D341Med (cell line): ENCODE data around the gene CCDC186.
A peak's percentile ranks its signal among the peaks of the same experiment; 100 is the strongest.

Experiments used
- DNase-seq: peaks from one replicate; pipeline ENCODE4 v3.0.0; 2012; ENCODE audit warnings: low spot score

The CCDC186 gene

DNA sequence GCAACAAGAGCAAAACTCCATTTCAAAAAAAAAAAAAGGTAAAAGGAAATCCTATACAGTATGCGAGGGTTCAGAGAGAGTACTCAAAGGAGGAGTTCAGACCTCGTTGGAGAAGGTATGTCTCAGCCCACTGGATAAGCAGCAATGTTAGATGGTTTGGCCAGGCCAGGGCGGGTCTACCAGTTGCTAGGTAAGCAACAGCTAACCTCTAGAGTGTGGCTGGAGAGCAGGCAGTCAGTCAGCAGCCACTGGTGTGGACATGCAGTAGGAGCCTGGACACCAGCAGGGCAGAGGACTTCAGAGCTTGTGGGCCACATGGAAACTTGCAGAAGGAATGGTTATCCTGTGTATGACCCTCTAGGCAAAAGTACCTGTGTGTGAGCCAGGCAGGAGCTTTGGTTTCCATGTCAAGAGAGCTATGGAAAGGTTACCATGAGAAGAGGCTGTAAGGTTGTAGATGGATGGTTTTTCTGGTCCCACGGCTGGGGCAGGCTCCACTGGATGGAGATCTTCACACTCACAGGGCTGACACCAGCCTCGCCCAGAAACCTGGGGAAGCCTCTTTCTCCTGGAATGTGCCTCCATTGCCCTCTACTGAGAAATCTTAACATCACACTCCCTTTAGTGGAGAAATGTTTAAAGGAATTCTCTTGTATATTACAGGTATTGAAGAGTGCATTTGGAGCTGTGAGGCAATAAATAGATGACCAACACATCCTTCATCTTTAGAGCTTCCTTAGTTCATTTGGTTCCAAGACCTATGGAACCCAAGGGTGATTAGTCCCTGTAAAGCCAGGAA, 63.6 kb downstream of the CCDC186 start:
- DNase-seq: no peak

DNA sequence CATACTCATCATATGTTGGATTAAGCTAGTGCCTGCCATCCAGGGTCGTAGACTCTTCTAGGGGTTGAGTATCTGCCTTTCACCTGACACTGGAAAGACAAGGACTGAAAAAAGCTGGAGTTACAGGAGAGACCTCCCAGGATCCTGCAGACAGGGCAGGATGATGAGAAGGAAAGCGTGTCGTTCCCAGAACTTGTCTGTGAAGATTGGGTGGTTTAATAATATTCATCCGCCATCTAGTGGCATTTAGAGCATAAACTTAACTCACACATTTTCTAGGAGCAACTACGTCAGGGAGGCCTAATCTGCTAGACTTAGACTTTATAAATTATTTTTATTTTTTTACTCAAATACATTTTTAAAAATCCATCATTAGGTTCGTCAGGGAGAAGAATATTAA, 70.7 kb downstream of the CCDC186 start:
- peak; percentile 42 for DNase-seq

DNA sequence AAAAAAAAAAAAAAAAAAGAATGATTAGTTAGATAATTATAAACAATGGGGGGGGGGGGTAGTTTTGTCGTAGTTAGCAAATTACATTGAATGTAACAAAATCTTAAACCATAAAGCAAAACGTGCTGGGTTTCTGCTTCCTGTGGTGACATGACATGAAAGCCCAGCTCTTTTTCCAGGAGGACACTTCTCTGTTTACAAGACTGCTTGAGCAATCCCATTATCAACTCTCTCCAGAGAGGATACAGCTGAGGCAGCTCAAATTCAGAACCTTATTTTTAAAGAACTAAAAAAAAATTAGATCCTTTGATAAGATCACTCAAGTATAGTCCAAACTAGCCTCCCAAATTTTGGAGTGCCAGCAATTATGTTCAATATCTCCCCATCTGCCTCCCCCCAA, 71.7 kb downstream of the CCDC186 start:
- DNase-seq: no peak

DNA sequence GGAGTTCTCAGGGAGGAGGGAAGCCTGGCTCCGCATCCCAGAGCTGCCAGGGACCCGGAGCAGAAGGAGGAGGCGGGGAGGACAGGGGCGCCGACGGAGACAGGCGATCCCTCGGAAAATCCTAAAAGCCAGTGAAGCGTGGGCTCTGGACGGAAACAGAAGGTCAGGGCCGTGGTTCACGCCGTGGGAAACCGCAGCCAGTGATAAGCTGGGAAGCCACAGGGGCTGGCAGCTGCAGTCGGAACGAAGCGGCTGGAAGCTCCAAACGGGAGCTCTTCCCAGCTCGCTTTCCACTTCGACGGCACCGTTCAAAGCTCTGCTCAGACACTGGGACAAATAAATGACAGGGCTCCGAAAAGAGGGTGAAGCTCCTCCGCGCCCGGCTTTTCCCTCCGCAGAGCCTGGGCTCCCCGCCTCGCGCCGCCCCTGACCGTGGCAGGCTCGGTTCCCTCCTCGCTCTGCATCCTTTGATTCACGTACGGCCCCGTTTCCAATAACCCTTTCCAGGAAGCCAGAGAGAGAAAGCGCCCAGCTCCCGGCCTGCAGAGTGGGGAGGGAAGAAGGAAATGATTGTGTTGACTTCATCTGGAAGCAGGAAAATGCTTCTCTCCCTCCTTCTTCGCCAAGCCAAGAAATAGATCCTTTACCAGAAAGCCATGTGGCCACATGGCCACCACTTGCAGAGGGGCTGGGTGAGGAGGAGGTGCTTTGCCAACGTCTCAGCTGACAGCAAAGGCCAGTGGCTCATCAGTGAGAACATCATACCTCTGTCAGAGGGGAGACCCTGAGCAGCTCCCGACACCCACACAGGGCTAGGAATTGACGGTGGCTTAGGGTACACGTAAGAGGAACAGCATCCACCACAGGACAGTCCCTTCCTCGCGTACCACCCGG, 72.9 kb downstream of the CCDC186 start:
- peak; percentile 26 for DNase-seq

DNA sequence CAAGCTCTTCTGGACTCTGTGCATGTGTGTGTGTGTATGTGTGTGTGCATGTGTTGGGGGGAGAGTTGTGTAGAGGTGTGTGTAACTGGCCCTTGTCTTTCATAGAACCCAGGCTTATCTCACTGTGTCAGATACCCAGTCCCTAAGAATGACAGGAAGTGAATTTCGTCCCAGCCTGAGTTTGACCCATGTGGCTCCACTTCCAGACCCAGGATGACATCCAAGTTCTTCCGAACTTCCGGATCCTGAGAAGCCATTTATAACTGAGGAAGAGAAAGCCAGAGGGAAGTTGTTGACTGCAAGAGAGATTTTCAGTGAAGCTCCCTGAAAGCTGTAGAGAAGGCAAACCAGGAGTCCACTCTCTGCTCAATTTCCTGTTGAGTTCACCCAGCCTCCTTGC, 77.1 kb downstream of the CCDC186 start:
- no peak for DNase-seq

DNA sequence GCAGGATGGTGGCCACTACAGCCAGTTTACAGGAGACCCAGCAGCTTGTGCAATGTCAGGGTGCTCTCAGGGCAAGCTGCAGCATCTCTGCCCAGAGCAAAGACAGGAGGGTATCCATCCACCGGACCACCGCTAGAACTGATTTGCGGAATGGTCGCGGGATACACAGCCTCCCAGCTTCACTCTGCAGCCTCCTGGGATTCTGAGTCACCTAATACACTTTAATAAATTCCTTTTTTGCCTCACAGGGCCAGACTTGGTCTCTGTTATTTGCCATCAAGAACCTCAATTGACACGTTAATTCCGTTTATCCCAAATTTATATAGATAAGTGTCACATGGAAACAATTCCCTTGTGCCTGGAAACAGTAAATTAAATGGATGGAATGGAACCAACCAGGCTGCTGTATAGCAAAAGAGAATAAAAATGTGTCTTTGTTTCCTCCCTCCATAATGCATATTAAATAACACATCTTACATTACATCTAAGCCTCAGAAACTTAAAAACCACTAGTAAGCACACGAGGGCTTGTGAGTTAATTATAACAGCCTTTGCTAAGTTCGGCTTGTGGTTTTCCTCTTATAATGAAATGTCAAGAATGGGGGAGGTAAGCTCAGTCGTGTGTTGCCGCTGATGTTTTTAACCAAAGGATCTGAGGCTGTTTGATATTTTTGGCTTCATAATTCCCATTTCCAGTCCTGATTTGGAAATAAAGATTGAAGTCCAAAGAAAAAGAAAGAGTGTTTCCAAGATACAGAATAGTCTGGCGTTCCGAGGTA, 78.3 kb downstream of the CCDC186 start:
- DNase-seq: no peak

DNA sequence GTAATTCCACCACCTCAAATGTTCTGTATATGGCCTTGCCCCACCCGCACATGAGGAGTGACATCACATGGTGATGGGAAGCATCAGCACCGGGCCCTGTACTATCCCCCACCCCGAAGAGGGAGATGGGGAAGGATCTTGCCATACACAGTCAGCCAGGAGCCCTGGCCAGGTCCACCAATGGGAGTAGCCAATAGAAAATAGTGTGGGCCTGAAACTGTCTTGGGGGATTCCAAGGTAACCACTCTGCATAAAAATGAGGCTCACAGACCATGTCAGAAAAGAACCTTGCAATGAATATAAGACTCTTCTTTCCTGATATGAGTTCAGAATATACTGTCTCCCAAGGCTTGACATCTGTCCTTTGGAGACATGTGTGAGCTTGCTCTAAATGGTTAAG, 79.2 kb downstream of the CCDC186 start:
- no peak for DNase-seq

DNA sequence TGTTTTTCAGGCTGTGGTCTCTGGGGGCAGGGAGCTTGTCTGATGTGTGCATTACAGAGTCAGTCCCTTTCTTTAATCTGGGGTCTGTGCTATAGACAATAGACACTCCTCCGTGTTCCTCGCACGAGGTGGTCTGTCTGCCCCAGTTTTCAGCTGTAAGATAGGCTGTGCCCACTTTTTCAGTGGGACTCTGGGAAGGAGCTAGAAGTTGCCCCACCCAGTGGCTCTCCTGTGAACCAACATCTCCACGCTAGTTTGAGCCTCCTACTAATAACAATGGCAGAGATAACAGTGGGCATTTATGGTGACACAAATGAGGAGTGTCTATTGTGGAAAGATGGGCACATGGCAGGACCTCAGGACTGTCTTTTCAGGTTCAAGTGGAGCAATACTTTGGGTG, 86.3 kb downstream of the CCDC186 start:
- DNase-seq: no peak

DNA sequence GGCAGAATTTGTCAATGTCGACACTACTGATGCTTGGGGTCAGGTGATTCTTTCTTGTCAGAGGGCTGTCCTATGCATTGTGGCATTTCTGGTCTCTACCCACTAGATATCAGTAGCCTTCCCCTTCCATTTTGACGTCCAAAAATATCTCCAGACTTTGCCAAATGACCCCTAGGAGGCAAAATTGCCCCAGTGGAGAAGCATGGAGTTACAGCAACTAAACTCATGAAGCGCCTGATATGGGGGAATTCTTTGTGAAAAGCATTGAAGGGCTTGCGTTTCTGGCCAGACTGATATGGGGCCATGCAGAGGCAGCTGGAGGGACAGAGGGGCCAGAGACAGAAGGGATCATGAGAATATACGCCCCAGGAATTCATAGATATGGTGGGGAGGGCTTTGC, 86.7 kb downstream of the CCDC186 start:
- no peak for DNase-seq

DNA sequence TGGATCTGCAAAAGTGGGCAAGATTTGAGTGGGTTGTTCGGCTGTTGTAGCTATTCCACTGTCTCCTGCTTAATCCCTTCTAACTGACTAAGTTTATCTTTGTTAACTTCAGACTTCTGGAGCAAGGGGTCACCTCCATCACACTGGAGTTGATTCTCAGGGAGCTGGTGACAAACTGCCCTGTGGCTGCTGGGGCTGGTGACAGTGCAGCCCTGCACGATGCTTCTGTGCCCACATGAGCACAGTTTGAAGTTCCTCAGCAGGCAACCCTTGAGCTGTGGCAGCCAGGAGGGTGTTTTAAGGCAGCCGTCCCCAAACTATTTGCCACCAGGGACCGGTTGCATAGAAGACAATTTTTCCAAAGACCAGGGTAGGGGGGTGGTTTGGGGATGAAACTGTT, 89.8 kb downstream of the CCDC186 start:
- no peak for DNase-seq

DNA sequence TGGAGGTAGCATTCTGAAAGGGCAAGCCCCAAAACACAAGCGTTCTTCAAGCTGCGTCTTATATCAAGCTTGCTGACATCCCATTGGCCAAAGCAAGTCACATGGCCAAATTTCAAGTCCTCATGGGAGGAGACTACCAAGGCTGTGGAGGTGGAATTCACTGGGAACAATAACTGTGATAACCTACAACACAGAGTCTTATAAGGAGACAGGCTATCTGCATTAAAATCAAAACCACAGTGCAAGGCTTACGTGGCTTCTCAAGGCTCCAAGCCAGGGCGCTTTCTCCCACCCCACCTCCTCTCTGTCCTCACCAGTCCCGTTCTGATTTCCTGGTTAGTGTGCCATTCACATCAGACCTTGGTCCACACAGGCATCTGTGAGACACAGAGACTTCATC, 91.0 kb downstream of the CCDC186 start:
- no peak for DNase-seq

DNA sequence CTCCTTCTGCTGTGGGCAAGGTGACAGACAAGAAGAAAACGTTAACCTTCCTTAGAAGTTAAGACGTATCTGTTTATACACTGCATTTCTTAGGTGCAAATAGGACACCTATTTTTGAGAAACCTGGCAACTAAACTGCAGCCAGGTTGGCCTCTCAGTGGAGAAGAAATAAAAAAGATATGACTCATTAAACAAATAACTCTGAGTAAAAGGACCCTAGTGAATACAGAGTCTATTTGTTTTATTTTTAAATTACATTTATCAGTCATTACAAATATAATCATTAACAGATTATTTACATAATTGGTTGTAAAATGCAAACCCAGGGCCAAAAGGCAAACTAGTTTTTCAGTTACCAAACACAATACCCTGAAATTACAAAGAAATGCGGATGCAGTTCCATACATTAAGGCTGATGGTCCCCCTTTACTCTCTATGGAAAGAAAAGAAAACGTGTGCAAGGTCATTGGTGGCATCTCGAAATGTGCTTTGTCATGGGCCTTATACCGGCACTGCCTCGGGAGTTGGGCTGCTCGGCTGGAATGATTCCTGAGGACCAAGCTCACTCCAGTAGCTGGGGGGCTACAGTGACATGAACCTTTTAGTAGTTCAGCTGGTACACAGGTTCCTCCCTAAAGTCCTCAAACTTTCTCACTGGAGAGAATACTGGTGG, 92.0 kb downstream of the CCDC186 start:
- DNase-seq: no peak

DNA sequence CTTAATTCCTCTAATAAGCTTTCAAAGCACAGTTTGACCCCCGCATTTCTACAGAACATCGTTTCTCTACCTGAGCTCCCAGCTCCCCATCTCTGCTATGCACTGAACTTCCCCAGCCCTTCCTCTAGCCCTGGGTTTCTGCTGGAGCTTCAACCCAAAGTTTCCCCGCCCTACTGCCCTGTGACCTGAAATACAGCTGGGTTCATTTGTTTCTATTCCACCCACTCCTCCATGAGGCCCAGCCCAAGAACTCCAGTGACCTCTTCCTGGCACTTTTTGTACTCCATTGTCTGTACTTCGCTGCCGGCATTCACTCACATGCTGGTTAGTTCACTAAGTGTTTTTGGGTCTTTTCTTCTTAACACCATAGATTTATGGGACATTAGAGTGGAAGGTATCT, 94.6 kb downstream of the CCDC186 start:
- DNase-seq: no peak

DNA sequence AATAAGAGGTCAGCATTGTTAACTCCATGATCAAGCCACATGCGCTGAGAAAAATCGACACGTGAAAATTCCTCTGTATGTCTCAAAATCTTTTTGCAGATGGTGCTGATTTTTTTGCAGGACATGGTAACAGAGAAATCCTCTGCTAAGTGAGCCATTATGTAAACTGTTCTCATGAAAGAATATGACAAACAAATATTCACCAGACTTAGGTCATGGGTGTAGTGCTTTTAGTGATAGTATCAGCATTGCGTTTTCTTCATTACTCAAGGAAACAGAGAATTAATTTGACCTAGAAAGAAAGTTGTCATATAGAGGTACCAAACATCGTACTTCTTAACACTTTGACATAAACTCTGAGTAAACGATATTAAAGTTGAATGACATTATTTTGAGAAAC, 95.7 kb downstream of the CCDC186 start:
- DNase-seq: no peak

DNA sequence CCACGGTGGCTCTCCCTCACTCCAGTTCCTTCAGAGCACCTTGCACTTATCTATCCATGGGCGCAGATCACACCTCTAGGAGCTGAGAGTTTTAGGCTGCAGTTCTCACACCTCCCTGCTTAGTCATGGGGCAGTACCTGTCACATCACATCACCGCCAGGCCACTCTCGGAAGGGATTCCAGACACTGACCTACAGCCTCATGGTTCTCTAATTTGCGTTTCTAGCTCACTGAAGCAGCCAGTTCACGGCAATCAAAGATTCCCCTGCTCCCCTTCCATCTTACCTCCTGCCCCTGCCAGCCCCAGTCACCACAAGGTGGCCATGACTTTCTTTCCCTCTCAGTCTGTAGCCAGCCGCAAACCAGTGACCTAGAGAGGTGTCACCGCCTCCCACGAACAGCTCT, 96.2 kb downstream of the CCDC186 start:
- DNase-seq: no peak

DNA sequence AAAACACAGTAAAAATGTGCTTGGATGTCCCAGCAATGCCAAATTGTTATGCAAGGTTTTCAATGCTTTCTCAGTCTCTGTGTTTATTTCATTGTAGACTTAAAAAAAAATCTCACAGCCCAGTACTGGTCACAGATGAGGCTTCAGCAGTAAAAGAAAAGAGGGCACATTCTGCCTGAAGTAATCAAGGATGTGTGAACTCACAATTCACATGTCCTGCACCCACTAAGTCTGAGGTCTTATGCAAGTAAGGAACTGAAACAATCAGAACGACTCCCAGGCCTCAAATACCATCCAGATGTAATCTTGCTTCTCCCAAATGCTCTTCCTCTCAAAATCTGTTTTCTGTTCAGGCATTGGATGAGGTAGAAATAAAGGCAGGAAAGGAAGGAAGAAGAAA, 96.7 kb downstream of the CCDC186 start:
- no peak for DNase-seq

DNA sequence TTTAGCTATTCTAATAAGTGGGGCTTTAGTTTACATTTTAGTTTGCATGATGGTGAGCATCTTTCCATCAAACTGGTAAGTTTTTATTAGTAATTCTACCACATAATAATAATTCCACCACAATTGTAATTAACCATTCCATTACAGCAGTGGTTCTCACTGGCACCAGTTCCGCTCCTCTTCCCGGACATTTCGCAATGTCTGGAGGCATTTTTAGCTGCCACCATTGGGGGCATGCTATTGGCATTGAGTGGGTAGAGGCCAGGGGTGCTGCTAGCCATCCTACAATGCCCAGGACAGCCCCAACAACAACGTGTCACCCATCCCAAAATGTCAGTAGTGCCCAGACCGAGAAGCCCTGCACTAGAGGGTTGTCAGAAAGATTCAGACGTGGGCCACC, 98.9 kb downstream of the CCDC186 start:
- no peak for DNase-seq

DNA sequence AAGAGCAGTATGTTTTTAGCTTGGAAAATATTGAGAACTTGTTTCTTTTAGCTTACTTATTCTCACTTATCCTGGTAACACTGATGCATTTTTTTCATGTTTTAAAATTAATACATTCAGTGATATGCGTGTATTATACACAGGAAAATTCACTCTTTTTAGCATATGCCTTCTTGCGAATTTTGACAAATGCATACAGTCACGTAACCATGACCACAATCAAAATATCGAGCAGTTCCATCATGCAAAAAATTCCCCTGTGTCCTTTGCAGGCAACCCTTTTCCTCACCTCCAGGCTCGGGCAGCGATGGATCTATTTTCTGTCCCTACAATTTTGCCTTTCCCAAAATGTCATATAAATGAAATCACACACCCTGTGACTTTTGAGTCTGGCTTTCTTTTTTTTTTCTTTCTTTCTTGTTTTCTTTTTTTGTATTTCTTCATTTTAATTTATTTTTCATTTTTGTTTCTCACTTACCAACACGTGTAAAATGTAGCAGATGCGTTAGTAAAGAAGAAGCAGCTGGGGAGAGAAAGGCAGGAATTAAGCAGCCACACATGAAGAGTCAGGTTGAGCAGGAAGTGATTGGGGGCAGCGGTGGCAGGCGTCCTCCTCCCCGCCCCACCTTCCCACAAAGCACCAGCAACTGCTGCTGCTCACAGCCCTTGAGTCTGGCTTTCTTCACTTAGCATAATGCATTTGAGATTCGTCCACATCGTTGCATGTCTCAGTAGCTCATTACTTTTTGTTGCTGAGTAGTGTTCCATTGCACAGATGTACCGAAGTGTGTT, 100.4 kb downstream of the CCDC186 start:
- DNase-seq: no peak

DNA sequence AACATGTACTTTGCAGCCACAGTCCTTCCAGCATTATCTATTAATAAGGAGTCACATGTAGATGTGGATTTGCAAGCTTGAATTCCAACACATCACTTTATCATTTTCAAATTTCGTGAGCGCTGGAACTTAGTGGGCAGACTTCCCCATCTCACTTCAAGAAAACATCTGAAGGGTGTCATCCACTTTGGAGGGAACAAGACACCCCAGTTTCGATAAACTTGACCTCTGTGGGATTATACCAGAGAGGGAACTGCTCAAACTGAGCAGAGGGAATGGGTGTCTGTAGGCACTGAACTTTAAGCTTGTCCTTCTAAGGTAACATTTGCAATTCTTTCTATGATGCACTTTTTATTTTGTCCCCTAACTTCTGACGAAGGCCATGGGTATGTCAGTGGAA, 102.8 kb downstream of the CCDC186 start:
- DNase-seq: no peak
